Measurements from ENCODE around the gene TMEM238L. TPM values are rescaled to one million over a fixed set of nuclear protein-coding genes. Genes with fewer than 3 reads are reported as not detected.

The TMEM238L gene
- total and polyA plus RNA-seq, 10 donors, result not detected

DNA sequence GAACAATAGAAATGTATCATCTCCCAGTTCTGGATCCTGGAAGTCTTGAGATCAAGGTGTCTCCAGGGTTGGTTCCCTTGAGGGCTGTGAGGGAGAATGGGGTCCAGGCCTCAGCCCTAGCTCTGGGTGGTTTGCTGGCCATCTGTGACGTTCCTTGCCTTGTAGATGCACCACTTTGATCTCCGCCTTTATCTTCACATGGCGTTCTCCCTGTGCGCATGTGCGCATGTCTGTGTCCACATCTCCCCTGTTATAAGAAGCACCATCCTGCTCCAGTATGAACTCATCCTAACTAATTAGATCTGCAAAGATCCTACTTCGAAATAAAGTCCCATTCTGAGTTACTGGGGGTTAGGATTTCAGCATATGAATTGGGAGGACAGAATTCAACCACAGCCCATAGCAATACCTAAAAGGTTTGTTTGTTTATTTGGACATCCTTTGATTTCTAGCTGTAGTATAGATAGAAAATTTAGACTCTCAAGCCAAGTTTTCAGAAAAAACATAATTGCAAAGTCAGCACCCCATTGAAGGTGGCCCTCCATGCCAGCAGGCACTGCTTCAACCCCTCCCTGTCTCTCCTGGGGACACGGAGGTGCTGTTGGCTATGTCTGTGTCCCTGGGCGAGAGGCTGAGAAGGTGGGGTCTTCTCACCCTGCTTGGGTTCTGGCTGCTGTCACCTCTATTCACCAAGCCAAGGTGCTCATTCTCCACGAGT, 2.8 kb upstream of the TMEM238L start:
- intact Hi-C loops (cut with DNase I; ENCODE audit: low total_unique reads), result no loop called here
- DNase-seq, result no peak
- Histone ChIP-seq H3K4me3 (no peak overlapping the region), H3K4me1 (no peaks in the 10 kb centered on the region), H3K27ac (no peak overlapping the region), H3K36me3 (no peaks in the 10 kb centered on the region), H3K27me3 (replicated peaks in 1 of 7) (no peaks in the 10 kb centered on the region), H3K9me3 (no peaks in the 10 kb centered on the region)
- 74 to 82% (median 78%) methylated on average over 9 of the region's 9 CpGs for WGBS, 5 donors
- no peak for TF ChIP-seq POLR2AphosphoS5 (IDR thresholded peaks at IDR 0.05)
- TF ChIP-seq, protein P1, sequence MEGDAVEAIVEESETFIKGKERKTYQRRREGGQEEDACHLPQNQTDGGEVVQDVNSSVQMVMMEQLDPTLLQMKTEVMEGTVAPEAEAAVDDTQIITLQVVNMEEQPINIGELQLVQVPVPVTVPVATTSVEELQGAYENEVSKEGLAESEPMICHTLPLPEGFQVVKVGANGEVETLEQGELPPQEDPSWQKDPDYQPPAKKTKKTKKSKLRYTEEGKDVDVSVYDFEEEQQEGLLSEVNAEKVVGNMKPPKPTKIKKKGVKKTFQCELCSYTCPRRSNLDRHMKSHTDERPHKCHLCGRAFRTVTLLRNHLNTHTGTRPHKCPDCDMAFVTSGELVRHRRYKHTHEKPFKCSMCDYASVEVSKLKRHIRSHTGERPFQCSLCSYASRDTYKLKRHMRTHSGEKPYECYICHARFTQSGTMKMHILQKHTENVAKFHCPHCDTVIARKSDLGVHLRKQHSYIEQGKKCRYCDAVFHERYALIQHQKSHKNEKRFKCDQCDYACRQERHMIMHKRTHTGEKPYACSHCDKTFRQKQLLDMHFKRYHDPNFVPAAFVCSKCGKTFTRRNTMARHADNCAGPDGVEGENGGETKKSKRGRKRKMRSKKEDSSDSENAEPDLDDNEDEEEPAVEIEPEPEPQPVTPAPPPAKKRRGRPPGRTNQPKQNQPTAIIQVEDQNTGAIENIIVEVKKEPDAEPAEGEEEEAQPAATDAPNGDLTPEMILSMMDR (IDR thresholded peaks at IDR 0.05 in 8 of 11, conservative IDR thresholded peaks at IDR 0.05 in 3 of 11), result no peak
- no peak for TF ChIP-seq POLR2A (IDR thresholded peaks at IDR 0.05)

DNA sequence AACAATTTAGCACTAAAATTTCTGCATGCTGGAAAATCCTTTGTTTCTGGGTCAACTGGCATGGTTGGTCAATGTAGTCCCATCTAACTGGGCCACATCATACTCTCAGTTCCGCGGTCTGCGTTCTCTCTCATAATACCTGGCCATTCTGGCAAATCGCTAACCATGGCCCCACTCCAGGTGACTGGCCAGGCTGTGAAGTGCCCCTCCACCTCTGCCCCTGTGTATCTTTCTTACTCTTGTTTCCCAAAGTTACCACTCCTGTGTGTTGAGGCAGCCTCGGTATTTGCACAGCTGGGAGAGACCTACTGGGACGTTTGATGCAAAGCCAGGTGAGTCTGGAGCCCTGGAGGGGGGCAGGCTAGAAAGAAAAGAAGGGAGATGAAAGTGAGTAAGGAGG, 2.0 kb upstream of the TMEM238L start:
- 85 to 95% (median 88%) methylated on average over 6 of the region's 6 CpGs for WGBS, 5 donors
- Histone ChIP-seq H3K27ac (no peak overlapping the region), H3K4me1 (no peaks in the 10 kb centered on the region), H3K9me3 (no peaks in the 10 kb centered on the region), H3K27me3 (replicated peaks in 1 of 7) (no peaks in the 10 kb centered on the region), H3K36me3 (no peaks in the 10 kb centered on the region), H3K4me3 (no peak overlapping the region)
- DNase-seq, result no peak
- intact Hi-C loops (cut with DNase I; ENCODE audit: low total_unique reads), result no loop called here
- TF ChIP-seq POLR2AphosphoS5 (IDR thresholded peaks at IDR 0.05) (no peak), POLR2A (IDR thresholded peaks at IDR 0.05) (no peak)
- TF ChIP-seq, protein P1 (IDR thresholded peaks at IDR 0.05 in 8 of 11, conservative IDR thresholded peaks at IDR 0.05 in 3 of 11), result no peak

DNA sequence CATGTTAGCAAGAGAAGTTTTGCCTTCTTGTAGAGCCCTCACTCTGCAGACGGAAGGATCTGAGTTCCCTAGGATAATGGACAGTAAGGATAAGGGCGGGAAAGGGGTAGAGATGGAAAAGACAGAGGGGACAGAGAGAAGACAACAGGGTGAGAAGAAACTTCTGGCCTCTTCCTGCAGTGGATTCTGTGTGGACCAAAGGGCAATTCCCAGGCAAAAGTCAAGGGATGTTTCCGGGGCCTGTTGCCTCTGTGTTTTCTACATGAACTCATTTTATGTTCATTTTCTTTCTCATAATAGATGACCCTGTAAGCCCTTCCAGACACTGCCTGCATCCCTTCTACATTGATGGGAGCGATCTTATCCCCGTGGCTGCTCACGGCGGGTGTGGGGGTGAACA, 647 bp upstream of the TMEM238L start:
- Histone ChIP-seq H3K4me3 (no peak overlapping the region), H3K9me3 (no peaks in the 10 kb centered on the region), H3K36me3 (no peaks in the 10 kb centered on the region), H3K4me1 (peaks cover 0 to 3% (median under 1%) of the 10 kb centered on the region in 6 donors), H3K27me3 (replicated peaks in 1 of 7) (no peaks in the 10 kb centered on the region), H3K27ac (no peak overlapping the region)
- 87 to 92% (median 89%) methylated on average over 7 of the region's 7 CpGs for WGBS, 5 donors
- no peak for TF ChIP-seq POLR2AphosphoS5 (IDR thresholded peaks at IDR 0.05)
- TF ChIP-seq, protein P1 (IDR thresholded peaks at IDR 0.05 in 8 of 11, conservative IDR thresholded peaks at IDR 0.05 in 3 of 11), result no peak
- intact Hi-C loops (cut with DNase I; ENCODE audit: low total_unique reads), result no loop called here
- DNase-seq, result no peak

DNA sequence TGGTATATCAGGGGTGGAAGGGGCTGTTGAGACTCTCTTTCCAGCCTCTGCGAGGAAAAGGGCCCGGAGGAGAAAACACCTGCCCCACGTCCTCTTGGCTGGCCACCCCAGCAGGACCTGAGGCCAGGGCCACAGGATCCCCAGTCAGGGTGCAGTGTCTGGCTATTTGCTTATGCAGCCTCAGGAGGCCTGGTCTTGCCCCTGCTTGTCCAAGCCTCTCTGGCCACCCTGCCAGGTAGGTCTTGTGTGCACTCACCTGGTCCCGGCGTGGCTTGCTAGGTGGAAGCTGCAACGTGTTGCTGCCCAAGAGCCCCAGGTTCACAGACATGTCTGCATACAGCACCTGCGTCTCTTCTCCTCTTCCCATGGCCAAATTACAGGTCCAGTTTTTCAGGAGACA, 549 bp downstream of the TMEM238L start:
- H3K36me3 ChIP-seq, result no peaks in the 10 kb centered on the region
- TF ChIP-seq POLR2A (IDR thresholded peaks at IDR 0.05), result no peak
- H3K27ac ChIP-seq, result no peak overlapping the region
- H3K4me3 ChIP-seq, result no peak overlapping the region
- H3K27me3 ChIP-seq (replicated peaks in 1 of 7), result no peaks in the 10 kb centered on the region
- no peak for DNase-seq
- WGBS, 5 donors, result 89 to 98% (median 93%) methylated on average over 7 of the region's 7 CpGs
- intact Hi-C loops (cut with DNase I; ENCODE audit: low total_unique reads), result no loop called here
- peaks cover 0 to 13% (median 7%) of the 10 kb centered on the region in 6 donors for H3K4me1 ChIP-seq
- no peaks in the 10 kb centered on the region for H3K9me3 ChIP-seq
